Testis (tissue), 3 donors: ENCODE data around the gene FHOD1. TPM values are rescaled to one million over a fixed set of nuclear protein-coding genes. Genes with fewer than 3 reads are reported as not detected.

ENCODE experiments used
- DNase-seq: peaks from one replicate; pipeline ENCODE4 v3.0.0-alpha.2; 2019
- H3K27ac ChIP-seq, 2 donors: fragments of 200-600 bp; sonication (generic); one replicate each; pipeline ENCODE4 v1.5.1; 2019
- H3K27me3 ChIP-seq: fragments of 200-600 bp; sonication (generic); one replicate; pipeline ENCODE4 v1.5.1; 2019
- H3K36me3 ChIP-seq: fragments of 200-600 bp; sonication (generic); one replicate; pipeline ENCODE4 v1.5.1; 2017; ENCODE audit warnings: low read depth; ENCODE audit errors: missing control alignments
- H3K4me1 ChIP-seq: fragments of 200-600 bp; sonication (generic); one replicate; pipeline ENCODE4 v1.5.1; 2019
- H3K4me3 ChIP-seq, 2 donors: fragments of 200-600 bp; sonication (generic); one replicate each; pipeline ENCODE4 v1.5.1; 2017 to 2019
- H3K9me3 ChIP-seq: fragments of 200-600 bp; sonication (generic); one replicate; pipeline ENCODE4 v1.5.1; 2017
- POLR2A ChIP-seq: fragments of 450-650 bp; IDR thresholded peaks from one replicate; pipeline ENCODE4 v1.6.1; 2017; ENCODE audit warnings: antibody characterized with exemption, mild to moderate bottlenecking, moderate library complexity
- WGBS, 2 donors: methylation state at CpG; one replicate each; pipeline ENCODE4 v1.1.5; 2018; 5-methylcytosine and 5-hydroxymethylcytosine counted together
- intact Hi-C: fragments of 100-400 bp; cut with DNase I; formaldehyde crosslinking; loops from one replicate; pipeline ENCODE4 v1.15.1; 2023; ENCODE audit warnings: low total_unique reads
- polyA plus RNA-seq: library from polyadenylated mRNA; stranded (reverse); fragments of 350-450 nt; fragmentation: Illumina TruSeq; extraction: RNeasy Lipid Tissue Mini Kit (QIAGEN cat#74804); gene quantifications from one replicate; pipeline ENCODE4 v1.2.3, GENCODE V29; 2014; ENCODE audit warnings: low read depth, low replicate concordance; ENCODE audit not compliant: insufficient read depth
- total RNA-seq, 2 donors: library from RNA; depleted of rRNA; stranded (reverse); fragments of >200 nt; gene quantifications; one replicate each; pipeline ENCODE4 v1.2.3, GENCODE V29; 2016
- TF ChIP-seq, protein P1 (sequence below), 3 experiments: fragments of 450-650 bp in 2 of 3; fragments of 200-600 bp in 1 of 3; sonication (generic) in 1 of 3; IDR thresholded peaks; one replicate each; pipeline ENCODE4 v1.5.1; 2016 to 2019; ENCODE audit warnings: antibody characterized with exemption in 3 of 3, mild to moderate bottlenecking in 2 of 3, moderate library complexity in 1 of 3

The FHOD1 gene
- total and polyA plus RNA-seq, 3 donors from 2014 or later: 17.0 to 40.0 (median 28.8) TPM

DNA sequence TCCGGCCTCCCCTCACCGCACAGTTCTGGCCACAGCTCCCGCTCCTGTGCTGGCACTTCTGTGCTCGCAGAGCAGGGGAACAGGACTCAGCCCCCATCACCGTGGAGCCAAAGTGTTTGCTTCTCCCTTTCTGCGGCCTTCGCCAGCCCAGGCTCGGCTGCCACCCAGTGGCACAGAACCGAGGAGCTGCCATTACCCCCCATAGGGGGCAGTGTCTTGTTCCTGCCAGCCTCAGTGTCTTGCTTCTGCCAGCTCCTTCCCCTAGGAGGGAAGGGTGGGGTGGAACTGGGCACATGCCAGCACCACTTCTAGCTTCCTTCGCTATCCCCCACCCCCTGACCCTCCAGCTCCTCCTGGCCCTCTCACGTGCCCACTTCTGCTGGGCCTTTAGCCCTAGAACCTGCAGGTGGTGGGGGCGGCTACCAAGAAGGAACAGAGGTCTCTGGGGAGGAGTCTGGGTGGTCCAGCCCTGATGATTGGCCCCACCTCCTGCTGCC lies 49.0 kb downstream of the FHOD1 start:
- H3K27ac ChIP-seq: no peak overlapping the region
- no peak overlapping the region for H3K4me3 ChIP-seq
- no peaks in the 10 kb centered on the region for H3K27me3 ChIP-seq
- TF ChIP-seq, protein P1, sequence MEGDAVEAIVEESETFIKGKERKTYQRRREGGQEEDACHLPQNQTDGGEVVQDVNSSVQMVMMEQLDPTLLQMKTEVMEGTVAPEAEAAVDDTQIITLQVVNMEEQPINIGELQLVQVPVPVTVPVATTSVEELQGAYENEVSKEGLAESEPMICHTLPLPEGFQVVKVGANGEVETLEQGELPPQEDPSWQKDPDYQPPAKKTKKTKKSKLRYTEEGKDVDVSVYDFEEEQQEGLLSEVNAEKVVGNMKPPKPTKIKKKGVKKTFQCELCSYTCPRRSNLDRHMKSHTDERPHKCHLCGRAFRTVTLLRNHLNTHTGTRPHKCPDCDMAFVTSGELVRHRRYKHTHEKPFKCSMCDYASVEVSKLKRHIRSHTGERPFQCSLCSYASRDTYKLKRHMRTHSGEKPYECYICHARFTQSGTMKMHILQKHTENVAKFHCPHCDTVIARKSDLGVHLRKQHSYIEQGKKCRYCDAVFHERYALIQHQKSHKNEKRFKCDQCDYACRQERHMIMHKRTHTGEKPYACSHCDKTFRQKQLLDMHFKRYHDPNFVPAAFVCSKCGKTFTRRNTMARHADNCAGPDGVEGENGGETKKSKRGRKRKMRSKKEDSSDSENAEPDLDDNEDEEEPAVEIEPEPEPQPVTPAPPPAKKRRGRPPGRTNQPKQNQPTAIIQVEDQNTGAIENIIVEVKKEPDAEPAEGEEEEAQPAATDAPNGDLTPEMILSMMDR (IDR thresholded peaks at IDR 0.05): peak; percentile 53 to 66 (median 56)
- TF ChIP-seq POLR2A: no peak
- no peaks in the 10 kb centered on the region for H3K9me3 ChIP-seq
- intact Hi-C loops: no loop called here
- 47 to 59% methylated on average over 4 to 12 of the region's 12 CpGs for WGBS, 2 donors
- DNase-seq: peak; percentile 66
- no peaks in the 10 kb centered on the region for H3K36me3 ChIP-seq
- peaks cover 26% of the 10 kb centered on the region for H3K4me1 ChIP-seq

GRCh38 chr16:67197704-67198103 lies 49.6 kb downstream of the FHOD1 start:
- intact Hi-C loops: no loop called here
- no peaks in the 10 kb centered on the region for H3K9me3 ChIP-seq
- DNase-seq: no peak
- no peak overlapping the region for H3K27ac ChIP-seq
- TF ChIP-seq, protein P1 (IDR thresholded peaks at IDR 0.05): no peak
- TF ChIP-seq POLR2A: no peak
- H3K27me3 ChIP-seq: no peaks in the 10 kb centered on the region
- H3K36me3 ChIP-seq: no peaks in the 10 kb centered on the region
- WGBS, 2 donors: 76 to 77% methylated on average over 6 of the region's 6 CpGs
- peaks cover 31% of the 10 kb centered on the region for H3K4me1 ChIP-seq
- no peak overlapping the region for H3K4me3 ChIP-seq

- TF ChIP-seq POLR2A: no peak
- TF ChIP-seq, protein P1 (IDR thresholded peaks at IDR 0.05): no peak
- intact Hi-C loops: no loop called here
- Histone ChIP-seq H3K27ac (no peak overlapping the region), H3K27me3 (no peaks in the 10 kb centered on the region), H3K4me1 (peaks cover 34% of the 10 kb centered on the region), H3K36me3 (no peaks in the 10 kb centered on the region), H3K4me3 (no peak overlapping the region), H3K9me3 (no peaks in the 10 kb centered on the region)
- DNase-seq: no peak
- WGBS, 2 donors: 100% methylated on average over 1 of the region's 1 CpG
Observed at GRCh38 chr16:67196881-67197280, 50.4 kb downstream of the FHOD1 start.

- TF ChIP-seq, protein P1 (IDR thresholded peaks at IDR 0.05): no peak
- no peak for TF ChIP-seq POLR2A
- H3K4me3 ChIP-seq: no peak overlapping the region
- peaks cover 43% of the 10 kb centered on the region for H3K4me1 ChIP-seq
- no peak overlapping the region for H3K27ac ChIP-seq
- intact Hi-C loops: no loop called here
- H3K9me3 ChIP-seq: no peaks in the 10 kb centered on the region
- H3K36me3 ChIP-seq: no peaks in the 10 kb centered on the region
- WGBS, 2 donors: 73% methylated on average over 4 to 5 of the region's 5 CpGs
- DNase-seq: no peak
- no peaks in the 10 kb centered on the region for H3K27me3 ChIP-seq
Observed at GRCh38 chr16:67195676-67196075, 51.6 kb downstream of the FHOD1 start.

- Histone ChIP-seq H3K27ac (no peak overlapping the region), H3K27me3 (no peaks in the 10 kb centered on the region), H3K4me1 (peaks cover 46% of the 10 kb centered on the region), H3K9me3 (no peaks in the 10 kb centered on the region), H3K36me3 (no peaks in the 10 kb centered on the region), H3K4me3 (no peak overlapping the region)
- DNase-seq: no peak
- intact Hi-C loops: no loop called here
- 93 to 95% methylated on average over 3 to 6 of the region's 6 CpGs for WGBS, 2 donors
- TF ChIP-seq, protein P1 (IDR thresholded peaks at IDR 0.05): no peak
- no peak for TF ChIP-seq POLR2A
Observed at GRCh38 chr16:67194260-67194659, 53.0 kb downstream of the FHOD1 start.
